Testis (tissue), 2 donors: ENCODE measurements around the gene PGM1.

Experiments used
- POLR2A ChIP-seq: fragments of 450-650 bp; IDR thresholded peaks from one replicate; pipeline ENCODE4 v1.6.1; 2017; ENCODE audit warnings: antibody characterized with exemption, mild to moderate bottlenecking, moderate library complexity
- TF ChIP-seq, protein P1 (sequence below), 3 experiments: fragments of 450-650 bp in 2 of 3; fragments of 200-600 bp in 1 of 3; sonication (generic) in 1 of 3; IDR thresholded peaks; one replicate each; pipeline ENCODE4 v1.5.1; 2016 to 2019; ENCODE audit warnings: antibody characterized with exemption in 3 of 3, mild to moderate bottlenecking in 2 of 3, moderate library complexity in 1 of 3

DNA sequence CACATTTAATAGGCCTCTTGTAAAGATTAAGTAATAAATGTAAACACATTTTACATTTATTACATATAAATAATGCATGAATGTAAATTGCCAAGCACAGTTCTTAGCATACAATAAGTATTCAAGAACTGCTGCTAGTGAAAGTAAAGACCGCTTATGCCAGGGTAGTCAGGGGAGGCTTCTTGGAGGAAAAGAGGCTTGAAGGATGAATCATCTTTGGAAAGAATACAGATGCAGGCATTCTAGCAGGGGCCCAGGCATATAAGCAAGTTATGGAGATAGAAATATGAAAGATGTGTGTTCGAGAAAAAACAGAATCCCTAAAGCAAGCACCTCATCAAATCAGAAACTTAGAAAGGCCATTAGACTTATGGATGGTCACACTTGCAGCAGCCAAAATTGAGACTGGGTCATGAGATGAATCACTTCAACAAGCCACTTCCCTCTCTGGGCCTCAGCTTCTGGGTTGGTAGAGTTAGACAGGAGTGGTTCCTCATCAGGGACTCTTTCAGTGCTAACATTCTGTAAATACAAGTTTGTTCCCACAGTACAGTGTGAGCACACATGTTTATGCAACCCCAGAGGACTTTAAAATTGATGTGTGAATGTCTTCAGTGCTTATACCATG lies 100.8 kb downstream of the PGM1 start:
- TF ChIP-seq, protein P1, sequence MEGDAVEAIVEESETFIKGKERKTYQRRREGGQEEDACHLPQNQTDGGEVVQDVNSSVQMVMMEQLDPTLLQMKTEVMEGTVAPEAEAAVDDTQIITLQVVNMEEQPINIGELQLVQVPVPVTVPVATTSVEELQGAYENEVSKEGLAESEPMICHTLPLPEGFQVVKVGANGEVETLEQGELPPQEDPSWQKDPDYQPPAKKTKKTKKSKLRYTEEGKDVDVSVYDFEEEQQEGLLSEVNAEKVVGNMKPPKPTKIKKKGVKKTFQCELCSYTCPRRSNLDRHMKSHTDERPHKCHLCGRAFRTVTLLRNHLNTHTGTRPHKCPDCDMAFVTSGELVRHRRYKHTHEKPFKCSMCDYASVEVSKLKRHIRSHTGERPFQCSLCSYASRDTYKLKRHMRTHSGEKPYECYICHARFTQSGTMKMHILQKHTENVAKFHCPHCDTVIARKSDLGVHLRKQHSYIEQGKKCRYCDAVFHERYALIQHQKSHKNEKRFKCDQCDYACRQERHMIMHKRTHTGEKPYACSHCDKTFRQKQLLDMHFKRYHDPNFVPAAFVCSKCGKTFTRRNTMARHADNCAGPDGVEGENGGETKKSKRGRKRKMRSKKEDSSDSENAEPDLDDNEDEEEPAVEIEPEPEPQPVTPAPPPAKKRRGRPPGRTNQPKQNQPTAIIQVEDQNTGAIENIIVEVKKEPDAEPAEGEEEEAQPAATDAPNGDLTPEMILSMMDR (IDR thresholded peaks at IDR 0.05), result no peak
- TF ChIP-seq POLR2A, result no peak
